ENCODE results near the gene PPP1R12A.

Gene PPP1R12A

GRCh38 chr12:79842630-79843029, 92.3 kb downstream of the PPP1R12A start (continued):
- no peak for TF ChIP-seq PRDM6 (tag by site-specific recombination; IDR thresholded peaks at IDR 0.05)

GRCh38 chr12:79841878-79842265, 93.0 kb downstream of the PPP1R12A start:
- no peak overlapping the region for H3K4me3 ChIP-seq (ENCODE audit: low read depth, low read length)
- H3K36me3 ChIP-seq (ENCODE audit: control insufficient read depth in 2 of 2, insufficient read depth in 1 of 2, low read length in 2 of 2) = peaks cover 21 to 32% of the 10 kb centered on the region in 2 experiments
- H3K4me1 ChIP-seq (ENCODE audit: control insufficient read depth, insufficient read depth, low read length) = no peaks in the 10 kb centered on the region
- CTCF ChIA-PET = no interaction called here
- TF ChIP-seq ZNF501 (tag by site-specific recombination; IDR thresholded peaks at IDR 0.05) = no peak
- TF ChIP-seq ZNF785 (tag by site-specific recombination; IDR thresholded peaks at IDR 0.05) = no peak
- H3K27ac ChIP-seq (ENCODE audit: extremely low read depth, low read depth, low read length) = no peak overlapping the region
- POLR2A ChIA-PET = no interaction called here
- no peaks in the 10 kb centered on the region for H3K9me3 ChIP-seq (ENCODE audit: control insufficient read depth, insufficient read depth, low read depth, low read length)

- Histone ChIP-seq H3K4me1 (ENCODE audit: control insufficient read depth, insufficient read depth, low read length) (no peaks in the 10 kb centered on the region), H3K4me3 (ENCODE audit: low read depth, low read length) (no peak overlapping the region), H3K36me3 (ENCODE audit: control insufficient read depth in 2 of 2, insufficient read depth in 1 of 2, low read length in 2 of 2) (peaks cover 21 to 32% of the 10 kb centered on the region in 2 experiments), H3K9me3 (ENCODE audit: control insufficient read depth, insufficient read depth, low read depth, low read length) (no peaks in the 10 kb centered on the region), H3K27ac (ENCODE audit: extremely low read depth, low read depth, low read length) (no peak overlapping the region)
- TF ChIP-seq ZNF624 (tag by site-specific recombination; IDR thresholded peaks at IDR 0.05) = no peak
- CTCF ChIA-PET = no interaction called here
- POLR2A ChIA-PET = no interaction called here
Measured at GRCh38 chr12:79841248-79841877, 93.5 kb downstream of the PPP1R12A start.

GRCh38 chr12:79838359-79838758, 96.5 kb downstream of the PPP1R12A start:
- ChIA-PET CTCF (no interaction called here), POLR2A (no interaction called here)
- no peak overlapping the region for H3K4me3 ChIP-seq (ENCODE audit: low read depth, low read length)
- TF ChIP-seq ZNF175 (tag by site-specific recombination; IDR thresholded peaks at IDR 0.05) (no peak), SCRT1 (tag by site-specific recombination; IDR thresholded peaks at IDR 0.05; ENCODE audit: borderline replicate concordance) (no peak), ELK4 (IDR thresholded peaks at IDR 0.05; ENCODE audit: borderline replicate concordance, low read depth, low read length) (no peak), PRDM10 (tag by site-specific recombination; IDR thresholded peaks at IDR 0.05) (no peak), PATZ1 (tag by site-specific recombination; IDR thresholded peaks at IDR 0.05) (no peak), ZNF621 (tag by site-specific recombination; IDR thresholded peaks at IDR 0.05) (no peak), HOXC10 (CRISPR knock-in tag; IDR thresholded peaks at IDR 0.05) (no peak), ZFP41 (tag by site-specific recombination; IDR thresholded peaks at IDR 0.05; ENCODE audit: borderline replicate concordance) (no peak), ZNF324 (tag by site-specific recombination; IDR thresholded peaks at IDR 0.05) (no peak), BCL11B (tag by site-specific recombination; IDR thresholded peaks at IDR 0.05; ENCODE audit: low read depth) (no peak), ZBTB17 (tag by site-specific recombination; IDR thresholded peaks at IDR 0.05) (no peak), SETDB1 (IDR thresholded peaks at IDR 0.05; ENCODE audit: insufficient read length, low read length) (peak; percentile 68), ZNF585B (tag by site-specific recombination; IDR thresholded peaks at IDR 0.05) (peak; percentile 97), ZBTB10 (tag by site-specific recombination; IDR thresholded peaks at IDR 0.05) (no peak)
- no peaks in the 10 kb centered on the region for H3K4me1 ChIP-seq (ENCODE audit: control insufficient read depth, insufficient read depth, low read length)
- peaks cover 8 to 22% of the 10 kb centered on the region in 2 experiments for H3K36me3 ChIP-seq (ENCODE audit: control insufficient read depth in 2 of 2, insufficient read depth in 1 of 2, low read length in 2 of 2)
- H3K9me3 ChIP-seq (ENCODE audit: control insufficient read depth, insufficient read depth, low read depth, low read length) = no peaks in the 10 kb centered on the region
- H3K27ac ChIP-seq (ENCODE audit: extremely low read depth, low read depth, low read length) = no peak overlapping the region
